ENCODE data around the gene NBDY.
"Not testable (repeated sequence)": the region's sequence is repeated elsewhere in the genome, so short reads cannot be mapped to it uniquely, and the experiment has no call there.

Gene NBDY

DNA sequence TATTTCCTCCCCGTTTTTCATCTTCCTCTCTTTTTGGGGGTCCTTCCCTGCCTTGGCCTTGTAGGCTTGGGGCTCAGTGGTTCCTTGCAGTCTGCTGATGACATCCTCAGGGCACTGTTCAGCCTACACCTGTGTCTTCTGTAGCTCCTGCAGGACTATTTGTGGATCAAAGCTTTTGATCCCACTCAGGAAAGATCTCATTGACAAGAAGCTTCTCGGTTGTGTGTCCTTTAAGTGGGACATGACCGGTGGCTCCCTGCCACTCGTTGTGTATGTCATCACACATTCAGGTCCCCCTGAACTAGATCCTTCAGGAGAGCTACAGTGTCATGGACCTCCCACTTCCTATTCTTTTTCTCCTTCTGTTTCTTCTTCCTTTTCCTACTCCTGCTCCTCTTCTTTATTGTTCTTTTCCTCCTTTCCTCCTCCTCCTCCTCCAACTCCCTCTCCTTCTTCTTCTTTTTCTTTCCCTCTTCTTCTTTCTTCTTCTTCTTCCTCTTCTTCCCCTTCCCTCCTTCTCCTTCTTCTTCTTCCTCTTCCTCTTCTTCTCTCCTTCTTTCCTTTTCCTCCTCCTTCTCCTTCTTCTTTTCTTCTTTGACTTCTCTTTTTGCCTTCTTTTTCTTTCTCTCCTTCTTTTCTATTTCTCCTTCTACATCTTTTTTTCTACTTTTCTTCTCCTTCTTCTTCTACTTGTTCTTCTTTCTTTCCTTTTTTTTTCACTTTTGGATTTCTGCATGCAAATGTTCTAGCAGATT is 67.8 kb downstream of the NBDY start:
- H3K36me3 Mint-ChIP-seq (ENCODE audit: low read depth) = peaks cover 15% of the 10 kb centered on the region
- no peak for DNase-seq (ENCODE audit: low spot score)
- no peaks in the 10 kb centered on the region for H3K27me3 Mint-ChIP-seq (ENCODE audit: low read depth)
- no peak overlapping the region for H3K4me3 Mint-ChIP-seq
- H3K27ac Mint-ChIP-seq = peak overlapping the region; percentile 16
- H3K4me1 Mint-ChIP-seq (ENCODE audit: low read depth) = peaks cover 45% of the 10 kb centered on the region
- no peaks in the 10 kb centered on the region for H3K9me3 Mint-ChIP-seq

- Mint-ChIP-seq H3K4me1 (ENCODE audit: low read depth) (peaks cover 40% of the 10 kb centered on the region), H3K27ac (peak overlapping the region; percentile 69), H3K27me3 (ENCODE audit: low read depth) (no peaks in the 10 kb centered on the region), H3K36me3 (ENCODE audit: low read depth) (peaks cover 11% of the 10 kb centered on the region), H3K4me3 (no peak overlapping the region), H3K9me3 (no peaks in the 10 kb centered on the region)
- DNase-seq (ENCODE audit: low spot score) = no peak
These were observed 68.7 kb downstream of the NBDY start for GRCh38 chrX:56797574-56798338.

GRCh38 chrX:56798339-56798711 is 69.3 kb downstream of the NBDY start:
- peaks cover 40% of the 10 kb centered on the region for H3K4me1 Mint-ChIP-seq (ENCODE audit: low read depth)

GRCh38 chrX:56798866-56799758 is 70.1 kb downstream of the NBDY start:
- H3K4me1 Mint-ChIP-seq (ENCODE audit: low read depth) = peaks cover 40% of the 10 kb centered on the region

More at GRCh38 chrX:56798339-56798711, 69.3 kb downstream of the NBDY start:
- H3K4me3 Mint-ChIP-seq = no peak overlapping the region
- peaks cover 11% of the 10 kb centered on the region for H3K36me3 Mint-ChIP-seq (ENCODE audit: low read depth)
- H3K9me3 Mint-ChIP-seq = no peaks in the 10 kb centered on the region
- H3K27me3 Mint-ChIP-seq (ENCODE audit: low read depth) = no peaks in the 10 kb centered on the region
- no peak for DNase-seq (ENCODE audit: low spot score)
- H3K27ac Mint-ChIP-seq = no peak overlapping the region

GRCh38 chrX:56800307-56800706 is 71.3 kb downstream of the NBDY start:
- no peak for DNase-seq (ENCODE audit: low spot score)
- Mint-ChIP-seq H3K4me3 (peak overlapping the region; percentile 79), H3K9me3 (no peaks in the 10 kb centered on the region), H3K27me3 (ENCODE audit: low read depth) (no peaks in the 10 kb centered on the region), H3K36me3 (ENCODE audit: low read depth) (peaks cover 10% of the 10 kb centered on the region), H3K4me1 (ENCODE audit: low read depth) (peaks cover 39% of the 10 kb centered on the region), H3K27ac (peak overlapping the region; percentile 96)

More at GRCh38 chrX:56798866-56799758, 70.1 kb downstream of the NBDY start:
- Mint-ChIP-seq H3K4me3 (no peak overlapping the region), H3K36me3 (ENCODE audit: low read depth) (peaks cover 12% of the 10 kb centered on the region), H3K27me3 (ENCODE audit: low read depth) (no peaks in the 10 kb centered on the region), H3K9me3 (no peaks in the 10 kb centered on the region), H3K27ac (peak overlapping the region; percentile 96)
- DNase-seq (ENCODE audit: low spot score) = no peak

- H3K27ac Mint-ChIP-seq = peak overlapping the region; percentile 96
- peaks cover 39% of the 10 kb centered on the region for H3K4me1 Mint-ChIP-seq (ENCODE audit: low read depth)
- no peaks in the 10 kb centered on the region for H3K27me3 Mint-ChIP-seq (ENCODE audit: low read depth)
- H3K9me3 Mint-ChIP-seq = no peaks in the 10 kb centered on the region
- H3K4me3 Mint-ChIP-seq = peak overlapping the region; percentile 79
- peaks cover 10% of the 10 kb centered on the region for H3K36me3 Mint-ChIP-seq (ENCODE audit: low read depth)
- DNase-seq (ENCODE audit: low spot score) = peak; percentile 58
These were observed 71.8 kb downstream of the NBDY start for GRCh38 chrX:56800801-56801200.

GRCh38 chrX:56802428-56802827 is 73.4 kb downstream of the NBDY start:
- H3K9me3 Mint-ChIP-seq = no peaks in the 10 kb centered on the region
- peaks cover 11% of the 10 kb centered on the region for H3K36me3 Mint-ChIP-seq (ENCODE audit: low read depth)
- H3K4me1 Mint-ChIP-seq (ENCODE audit: low read depth) = peaks cover 34% of the 10 kb centered on the region
- no peak for DNase-seq (ENCODE audit: low spot score)
- no peak overlapping the region for H3K4me3 Mint-ChIP-seq
- no peak overlapping the region for H3K27ac Mint-ChIP-seq
- H3K27me3 Mint-ChIP-seq (ENCODE audit: low read depth) = no peaks in the 10 kb centered on the region

DNA sequence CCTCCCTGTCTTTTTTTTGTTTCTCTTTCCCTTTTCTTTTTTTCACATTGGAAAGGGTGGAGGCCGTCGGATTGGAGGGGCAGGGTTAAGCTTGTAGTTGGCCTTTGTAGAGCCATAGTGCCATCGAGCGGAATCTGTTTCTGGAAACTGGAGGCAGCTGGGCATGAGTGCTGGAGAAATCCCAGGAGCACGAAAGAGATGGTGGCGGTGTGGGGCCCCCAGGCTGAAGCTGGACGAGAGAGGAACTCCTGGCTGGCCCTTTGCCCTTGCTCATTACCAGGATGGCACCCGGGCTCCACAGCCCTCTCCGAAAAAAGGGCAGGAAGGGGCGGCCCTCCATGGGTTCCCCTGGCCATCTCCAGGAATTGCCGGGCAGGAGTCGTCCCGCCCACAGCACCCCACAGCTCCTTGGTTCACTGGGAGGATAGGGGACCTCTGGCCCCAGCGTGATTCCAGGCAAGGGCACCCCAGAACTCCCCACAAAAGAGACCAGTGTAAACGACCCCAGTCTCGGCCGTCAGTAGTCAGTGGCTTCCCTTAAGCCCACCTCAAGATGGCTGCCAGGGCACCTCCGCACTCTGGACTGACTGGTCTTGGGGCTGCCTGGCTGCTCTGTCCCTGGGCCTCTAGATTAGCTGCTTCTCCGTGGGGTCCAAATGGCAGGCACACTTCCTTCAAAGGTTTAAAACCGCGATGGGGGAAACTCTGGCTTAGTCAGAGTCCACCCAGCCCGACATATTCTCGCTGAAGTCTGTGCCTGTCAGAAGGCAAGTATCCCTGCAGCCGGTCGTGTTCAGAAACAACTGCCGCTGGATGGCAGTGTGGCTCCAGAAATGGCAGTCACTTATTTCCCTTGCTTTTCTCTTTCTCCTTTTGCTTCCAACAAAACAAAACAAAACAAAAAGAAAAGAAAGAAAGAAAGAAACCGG is 74.1 kb downstream of the NBDY start:
- no peaks in the 10 kb centered on the region for H3K27me3 Mint-ChIP-seq (ENCODE audit: low read depth)
- peaks cover 9% of the 10 kb centered on the region for H3K36me3 Mint-ChIP-seq (ENCODE audit: low read depth)
- peaks cover 33% of the 10 kb centered on the region for H3K4me1 Mint-ChIP-seq (ENCODE audit: low read depth)
- DNase-seq (ENCODE audit: low spot score) = peak; percentile 24
- peak overlapping the region; percentile 80 for H3K27ac Mint-ChIP-seq
- no peaks in the 10 kb centered on the region for H3K9me3 Mint-ChIP-seq
- H3K4me3 Mint-ChIP-seq = peak overlapping the region; percentile 72

DNA sequence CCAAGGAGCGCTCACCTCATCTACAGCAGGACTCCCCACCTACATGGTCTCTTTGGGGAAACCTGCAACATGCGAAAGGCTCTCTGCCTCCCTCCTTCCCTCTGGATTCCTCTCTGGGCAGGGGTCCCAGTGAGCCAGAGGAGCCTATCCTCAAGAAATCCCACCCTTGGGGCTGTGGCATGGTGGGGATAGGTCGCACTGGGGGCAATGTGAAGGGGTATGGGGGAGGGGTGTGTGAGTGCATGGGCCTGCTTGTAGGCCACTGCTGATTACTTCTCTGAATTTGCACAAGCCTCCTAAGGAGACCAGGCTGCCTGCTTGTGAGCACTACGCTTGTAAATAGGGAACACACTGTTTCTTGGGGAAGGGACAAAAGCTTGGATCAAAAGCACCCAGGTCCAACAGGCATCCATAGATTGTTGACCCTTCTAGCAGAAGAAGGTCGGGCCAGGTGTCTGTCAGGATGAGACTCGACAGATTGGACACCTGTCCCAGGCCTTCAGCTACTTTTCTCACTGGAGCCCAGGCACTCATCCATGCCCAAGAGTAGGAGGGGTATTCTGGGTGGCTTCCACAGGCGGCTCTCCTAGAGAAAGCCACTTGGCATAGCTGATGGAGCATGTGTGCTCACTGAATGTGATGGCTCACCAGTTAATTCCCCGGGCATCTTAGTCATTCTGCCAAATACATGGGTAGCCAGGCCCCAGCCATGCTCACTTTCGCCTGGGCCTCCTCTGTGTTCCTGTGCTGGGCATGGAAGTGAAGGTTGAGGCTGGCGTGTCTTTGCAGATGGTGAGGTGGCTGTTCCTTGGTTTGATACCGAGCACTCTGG is 75.0 kb downstream of the NBDY start:
- no peaks in the 10 kb centered on the region for H3K9me3 Mint-ChIP-seq
- no peaks in the 10 kb centered on the region for H3K27me3 Mint-ChIP-seq (ENCODE audit: low read depth)
- no peak for DNase-seq (ENCODE audit: low spot score)
- peak overlapping the region; percentile 72 for H3K4me3 Mint-ChIP-seq
- H3K27ac Mint-ChIP-seq = peak overlapping the region; percentile 80
- H3K4me1 Mint-ChIP-seq (ENCODE audit: low read depth) = peaks cover 38% of the 10 kb centered on the region
- peaks cover 10% of the 10 kb centered on the region for H3K36me3 Mint-ChIP-seq (ENCODE audit: low read depth)

DNA sequence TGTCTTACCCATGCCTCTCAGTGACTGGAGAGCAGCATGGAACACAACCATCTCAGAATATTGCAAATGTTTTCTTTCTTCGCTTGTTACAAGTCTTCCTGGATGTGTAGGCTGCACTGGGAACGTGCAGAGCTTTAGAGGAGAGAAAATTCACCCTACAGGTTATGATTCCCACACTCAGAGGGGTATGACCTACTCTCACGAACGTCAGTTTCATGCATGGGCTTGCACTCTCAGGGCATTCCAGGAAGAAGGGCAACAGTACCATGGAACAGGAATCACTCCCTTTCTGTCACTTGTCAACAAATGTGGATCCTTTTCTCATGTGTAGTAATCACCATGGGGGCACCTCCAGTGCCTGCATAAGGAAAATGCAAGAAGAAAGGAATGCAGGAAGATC is 75.8 kb downstream of the NBDY start:
- H3K9me3 Mint-ChIP-seq = no peaks in the 10 kb centered on the region
- no peak overlapping the region for H3K4me3 Mint-ChIP-seq
- no peak overlapping the region for H3K27ac Mint-ChIP-seq
- H3K27me3 Mint-ChIP-seq (ENCODE audit: low read depth) = no peaks in the 10 kb centered on the region
- H3K4me1 Mint-ChIP-seq (ENCODE audit: low read depth) = peaks cover 36% of the 10 kb centered on the region
- DNase-seq (ENCODE audit: low spot score) = no peak
- H3K36me3 Mint-ChIP-seq (ENCODE audit: low read depth) = peaks cover 10% of the 10 kb centered on the region

- Mint-ChIP-seq H3K9me3 (no peaks in the 10 kb centered on the region), H3K27me3 (ENCODE audit: low read depth) (no peaks in the 10 kb centered on the region), H3K4me3 (no peak overlapping the region), H3K4me1 (ENCODE audit: low read depth) (peaks cover 36% of the 10 kb centered on the region), H3K36me3 (ENCODE audit: low read depth) (peaks cover 11% of the 10 kb centered on the region), H3K27ac (no peak overlapping the region)
- DNase-seq (ENCODE audit: low spot score) = no peak
These were observed 76.4 kb downstream of the NBDY start for GRCh38 chrX:56805399-56805798.

- H3K27me3 Mint-ChIP-seq (ENCODE audit: low read depth); H3K4me3 Mint-ChIP-seq; H3K27ac Mint-ChIP-seq; H3K9me3 Mint-ChIP-seq; DNase-seq (ENCODE audit: low spot score): not testable (repeated sequence)
- Mint-ChIP-seq H3K4me1 (ENCODE audit: low read depth) (peaks cover 33% of the 10 kb centered on the region), H3K36me3 (ENCODE audit: low read depth) (peaks cover 12% of the 10 kb centered on the region)
These were observed 77.1 kb downstream of the NBDY start for GRCh38 chrX:56806176-56806575.

All from T-helper 2 cell treated with Interferon-gamma antibody and Interleukin-4, amounts not matched to agents 5 μg/mL and 100 μg/mL, for 36 hours (primary cell).